Transverse colon (tissue), 4 donors: ENCODE data around the gene BPIFA3. TPM values are rescaled to one million over a fixed set of nuclear protein-coding genes. Genes with fewer than 3 reads are reported as not detected.

ENCODE experiments used
- DNase-seq: peaks from one replicate; pipeline ENCODE4 v3.0.0-alpha.2; 2019
- H3K27ac ChIP-seq, 4 donors: fragments of 200-600 bp; sonication (generic); 2 replicates each; pipeline ENCODE4 v1.5.1; 2016 to 2018; ENCODE audit warnings: inconsistent platforms in 4 of 4
- H3K27me3 ChIP-seq: fragments of 200-600 bp; sonication (generic); 2 replicates; pipeline ENCODE4 v1.5.1; 2017; ENCODE audit warnings: inconsistent platforms
- H3K36me3 ChIP-seq, 4 donors: fragments of 200-600 bp; sonication (generic); 2 replicates each; pipeline ENCODE4 v1.5.1; 2017 to 2019; ENCODE audit warnings: inconsistent platforms in 4 of 4
- H3K4me1 ChIP-seq, 4 donors: fragments of 200-600 bp; sonication (generic); 2 replicates each; pipeline ENCODE4 v1.5.1; 2017 to 2020; ENCODE audit warnings: inconsistent platforms in 4 of 4
- H3K4me3 ChIP-seq, 4 donors: fragments of 200-600 bp; sonication (generic); 1 replicate in 1 of 4; 2 replicates in 3 of 4; pipeline versions ENCODE4 v1.5.1 to v1.6.1; 2017 to 2019; ENCODE audit warnings: inconsistent platforms in 4 of 4
- H3K9me3 ChIP-seq, 2 donors: fragments of 200-600 bp; sonication (generic); 2 replicates each; pipeline ENCODE4 v1.5.1; 2017 to 2019; ENCODE audit warnings: inconsistent platforms in 2 of 2
- CTCF ChIP-seq, 5 experiments: fragments of 200-600 bp in 3 of 5; fragments of 450-650 bp in 2 of 5; sonication (generic) in 3 of 5; IDR thresholded peaks; 1 replicate in 2 of 5; 2 replicates in 3 of 5; pipeline ENCODE4 v1.5.1; 2016 to 2017; ENCODE audit warnings: antibody characterized with exemption in 5 of 5, inconsistent platforms in 3 of 5, mild to moderate bottlenecking in 2 of 5, moderate library complexity in 1 of 5
- EP300 ChIP-seq: sonication (generic); formaldehyde crosslinking; IDR thresholded peaks from one replicate; pipeline ENCODE4 v1.6.1; 2017; ENCODE audit warnings: antibody characterized with exemption, low read depth
- POLR2A ChIP-seq: fragments of 450-650 bp; IDR thresholded peaks from one replicate; pipeline ENCODE4 v1.6.1; 2016; ENCODE audit warnings: antibody characterized with exemption, mild to moderate bottlenecking, moderate library complexity
- POLR2AphosphoS5 ChIP-seq, 3 donors: sonication (generic); formaldehyde crosslinking; IDR thresholded peaks; one replicate each; pipeline ENCODE4 v1.6.1; 2016; ENCODE audit warnings: antibody characterized with exemption in 3 of 3
- whole genome bisulfite sequencing, 2 donors: methylation state at CpG; one replicate each; pipeline ENCODE4 v1.1.5; 2018; ENCODE audit warnings: low coverage in 1 of 2; 5-methylcytosine and 5-hydroxymethylcytosine counted together
- in situ Hi-C, 4 donors: fragments of 200-750 bp; cut with MboI; loops; one replicate each; pipeline versions ENCODE4 v1.15.0 to v1.15.1; 2017; ENCODE audit warnings: low sequenced_read_pairs in 3 of 4, low pct_ligation_motif_present in 1 of 4, low pct_unique_long_range_greater_than_20kb in 1 of 4
- intact Hi-C: fragments of 100-400 bp; cut with DNase I; formaldehyde crosslinking; loops from one replicate; pipeline ENCODE4 v1.15.1; 2023; ENCODE audit warnings: low total_unique reads
- total RNA-seq, 4 donors: library from RNA; depleted of rRNA; stranded (reverse); fragments of >200 nt; gene quantifications; one replicate each; pipeline ENCODE4 v1.1.0, GENCODE V29; 2016

Gene BPIFA3
- total RNA-seq, 4 donors from 2014 or later, result not detected

GRCh38 chr20:33232486-33233072 is 15.4 kb downstream of the BPIFA3 start:
- H3K27me3 ChIP-seq, result peaks cover 28% of the 10 kb centered on the region
- no peaks in the 10 kb centered on the region for H3K36me3 ChIP-seq
- in situ Hi-C loops, result no loop called here
- H3K27ac ChIP-seq, result no peak overlapping the region
- TF ChIP-seq POLR2AphosphoS5 (IDR thresholded peaks at IDR 0.05) (no peak), CTCF (IDR thresholded peaks at IDR 0.05) (no peak), EP300 (no peak), POLR2A (no peak)
- intact Hi-C loops, result no loop called here
- no peak for DNase-seq
- 7 to 20% methylated on average over 1 to 2 of the region's 2 CpGs for WGBS, 2 donors
- no peaks in the 10 kb centered on the region for H3K9me3 ChIP-seq
- H3K4me3 ChIP-seq, result no peak overlapping the region
- no peaks in the 10 kb centered on the region for H3K4me1 ChIP-seq

- Histone ChIP-seq H3K4me1 (no peaks in the 10 kb centered on the region), H3K27ac (no peak overlapping the region), H3K27me3 (peaks cover 28% of the 10 kb centered on the region), H3K9me3 (no peaks in the 10 kb centered on the region), H3K4me3 (no peak overlapping the region), H3K36me3 (no peaks in the 10 kb centered on the region)
- TF ChIP-seq POLR2AphosphoS5 (IDR thresholded peaks at IDR 0.05) (no peak), CTCF (IDR thresholded peaks at IDR 0.05) (no peak), POLR2A (no peak), EP300 (no peak)
- intact Hi-C loops (no loop called here), in situ Hi-C loops (no loop called here)
- DNase-seq, result no peak
- WGBS, 2 donors, result 36% methylated on average over 5 of the region's 5 CpGs; no CpG with 5 or more reads in 1 of the 2 donors
Measured at GRCh38 chr20:33233129-33233774, 16.1 kb downstream of the BPIFA3 start.

- no peak overlapping the region for H3K27ac ChIP-seq
- TF ChIP-seq EP300 (no peak), POLR2A (no peak)
- H3K4me1 ChIP-seq, result no peaks in the 10 kb centered on the region
- no peaks in the 10 kb centered on the region for H3K36me3 ChIP-seq
- no peaks in the 10 kb centered on the region for H3K9me3 ChIP-seq
- WGBS, 2 donors, result 86% methylated on average over 2 of the region's 2 CpGs; no CpG with 5 or more reads in 1 of the 2 donors
- intact Hi-C loops, result no loop called here
- in situ Hi-C loops, result no loop called here
- H3K27me3 ChIP-seq, result peaks cover 28% of the 10 kb centered on the region
- no peak overlapping the region for H3K4me3 ChIP-seq
- no peak for DNase-seq
Measured at GRCh38 chr20:33234050-33234449, 16.9 kb downstream of the BPIFA3 start.

- Histone ChIP-seq H3K9me3 (no peaks in the 10 kb centered on the region), H3K36me3 (no peaks in the 10 kb centered on the region), H3K4me3 (no peak within 1 kb of the TSS), H3K27ac (no peak within 1 kb of the TSS), H3K4me1 (no peaks in the 10 kb centered on the region), H3K27me3 (peaks cover 28% of the 10 kb centered on the region)
- in situ Hi-C loops (no loop called here), intact Hi-C loops (no loop called here)
- TF ChIP-seq CTCF (IDR thresholded peaks at IDR 0.05), result no peak
- no peak for TF ChIP-seq EP300
- no peak for TF ChIP-seq POLR2AphosphoS5 (IDR thresholded peaks at IDR 0.05)
- TF ChIP-seq POLR2A, result no peak
- WGBS, 2 donors, result 0 to 53% methylated on average over 1 to 5 of the region's 5 CpGs
- no peak for DNase-seq
Measured at GRCh38 chr20:33235696-33236095, 18.5 kb downstream of the BPIFA3 start, which contains the start of gene BPIFA1. Gene BPIFA1, plus strand, starts transcription at chr20:33235996. Its CDS starts 1,716 bp downstream, at chr20:33237712.
